ACC112 (cell line): ENCODE data around the gene LRRC3C.
"Not testable (repeated sequence)": the region's sequence is repeated elsewhere in the genome, so short reads cannot be mapped to it uniquely, and the experiment has no call there.

Experiments
- H2AFZ ChIP-seq: fragments of 200-600 bp; sonication (generic); one replicate; pipeline ENCODE4 v1.6.0; 2017; ENCODE audit warnings: antibody characterized with exemption, low read length; ENCODE audit not compliant: unreplicated experiment
- H3K27ac ChIP-seq: fragments of 200-600 bp; sonication (generic); 2 replicates; pipeline ENCODE4 v1.5.1; 2014; ENCODE audit warnings: low read depth, mild to moderate bottlenecking, antibody characterized with exemption, low read length, moderate library complexity
- H3K27me3 ChIP-seq: fragments of 200-600 bp; sonication (generic); 2 replicates; pipeline ENCODE4 v1.6.1; 2014; ENCODE audit warnings: mild to moderate bottlenecking, antibody characterized with exemption, low read length, moderate library complexity, mixed read lengths; ENCODE audit not compliant: insufficient read depth
- H3K36me3 ChIP-seq: fragments of 200-600 bp; sonication (generic); 2 replicates; pipeline ENCODE4 v1.6.1; 2016; ENCODE audit warnings: mild to moderate bottlenecking, antibody characterized with exemption, low read length, moderate library complexity, mixed read lengths; ENCODE audit not compliant: insufficient read depth
- H3K4me1 ChIP-seq: fragments of 200-600 bp; sonication (generic); one replicate; pipeline ENCODE4 v1.6.1; 2016; ENCODE audit warnings: low read length, mixed read lengths; ENCODE audit not compliant: insufficient read depth, unreplicated experiment, control insufficient read depth
- H3K4me3 ChIP-seq: fragments of 200-600 bp; sonication (generic); 2 replicates; pipeline ENCODE4 v1.5.1; 2014; ENCODE audit warnings: mild to moderate bottlenecking, low read depth, low read length
- H3K79me2 ChIP-seq: fragments of 200-600 bp; sonication (generic); one replicate; pipeline ENCODE4 v1.6.0; 2016; ENCODE audit warnings: low read length; ENCODE audit not compliant: control insufficient read depth, unreplicated experiment, insufficient read depth

LRRC3C gene

DNA sequence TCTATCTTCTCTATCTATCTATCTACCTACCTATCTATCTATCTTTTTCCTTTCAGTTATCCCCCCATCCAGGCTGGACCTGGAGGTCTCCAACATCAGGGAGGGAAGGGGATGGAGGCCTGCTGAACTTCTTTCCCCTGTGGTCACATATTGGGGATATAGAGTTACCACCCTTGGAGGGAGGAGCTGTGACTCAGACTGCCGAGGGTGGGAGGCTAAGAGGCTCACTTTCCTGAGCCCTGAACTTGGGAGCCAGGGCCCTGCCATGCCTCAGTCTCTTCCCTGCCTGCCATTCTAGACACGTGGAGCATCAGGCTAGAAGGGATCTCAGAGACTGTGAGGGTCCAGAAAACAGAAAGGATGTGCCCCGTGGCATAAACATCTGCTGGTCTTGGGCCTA lies 8.4 kb downstream of the LRRC3C start:
- Histone ChIP-seq H3K27ac (no peak overlapping the region), H3K79me2 (no peaks in the 10 kb centered on the region), H2AFZ (peak overlapping the region; percentile 68), H3K4me3 (no peak overlapping the region), H3K36me3 (no peaks in the 10 kb centered on the region), H3K4me1 (peaks cover 20% of the 10 kb centered on the region), H3K27me3 (no peaks in the 10 kb centered on the region)

DNA sequence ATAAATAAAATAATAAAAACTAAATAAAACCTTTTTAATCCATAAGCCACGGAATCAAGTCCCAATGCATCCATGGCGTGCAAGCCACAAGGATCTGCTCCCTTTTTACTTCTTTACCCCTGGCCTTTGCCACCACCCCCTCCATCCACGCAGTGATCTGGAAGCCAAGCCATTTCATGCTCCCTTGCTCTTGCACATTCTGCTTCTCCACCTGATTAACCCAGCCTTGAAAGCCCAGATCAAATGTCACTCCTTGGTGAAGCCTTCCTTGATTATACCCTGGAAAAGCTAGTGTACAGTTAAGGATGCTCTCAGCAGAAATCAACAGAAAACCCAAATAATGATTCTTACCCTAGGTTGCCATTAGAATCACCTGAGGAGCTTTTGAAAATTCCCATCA lies 9.9 kb downstream of the LRRC3C start:
- H3K4me3 ChIP-seq, result no peak overlapping the region
- no peaks in the 10 kb centered on the region for H3K36me3 ChIP-seq
- no peaks in the 10 kb centered on the region for H3K79me2 ChIP-seq
- no peak overlapping the region for H2AFZ ChIP-seq
- no peaks in the 10 kb centered on the region for H3K27me3 ChIP-seq
- no peak overlapping the region for H3K27ac ChIP-seq
- peaks cover 20% of the 10 kb centered on the region for H3K4me1 ChIP-seq

DNA sequence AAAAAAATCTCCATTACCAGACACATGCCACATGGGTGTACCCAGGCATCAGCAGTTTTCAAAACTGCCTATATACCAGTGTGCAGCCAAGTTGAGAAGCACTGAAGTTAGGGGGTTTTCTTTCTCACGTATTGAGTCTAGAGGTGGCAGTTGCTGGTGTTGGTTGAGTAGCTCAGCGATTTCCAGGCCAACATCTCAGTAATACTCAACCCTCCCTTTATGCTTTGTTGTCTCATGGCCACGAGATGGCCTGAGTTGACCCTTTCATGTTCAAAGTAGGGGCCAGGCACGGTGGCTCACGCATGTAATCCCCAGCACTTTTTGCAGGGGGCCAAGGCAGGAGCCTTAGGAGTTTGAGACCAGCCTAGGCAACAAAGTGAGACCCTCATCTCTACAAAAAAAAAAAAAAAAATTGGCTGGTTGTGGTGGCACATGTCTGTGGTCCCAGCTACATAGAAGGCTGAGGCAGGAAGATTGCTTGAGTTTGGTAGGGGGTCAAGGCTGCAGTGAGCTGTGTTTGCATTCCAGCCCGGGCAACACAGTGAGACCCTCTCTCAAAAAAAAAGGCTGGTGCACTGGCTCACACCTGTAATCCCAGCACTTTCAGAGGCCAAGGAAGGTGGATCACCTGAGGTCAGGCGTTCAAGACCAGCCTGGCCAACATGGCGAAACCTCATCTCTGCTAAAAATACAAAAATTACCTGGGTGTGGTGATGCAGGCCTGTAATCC lies 10.8 kb downstream of the LRRC3C start:
- Histone ChIP-seq H3K27me3 (no peaks in the 10 kb centered on the region), H3K79me2 (no peaks in the 10 kb centered on the region), H3K36me3 (no peaks in the 10 kb centered on the region), H3K4me3 (no peak overlapping the region), H3K4me1 (peaks cover 20% of the 10 kb centered on the region), H2AFZ (no peak overlapping the region), H3K27ac (no peak overlapping the region)

DNA sequence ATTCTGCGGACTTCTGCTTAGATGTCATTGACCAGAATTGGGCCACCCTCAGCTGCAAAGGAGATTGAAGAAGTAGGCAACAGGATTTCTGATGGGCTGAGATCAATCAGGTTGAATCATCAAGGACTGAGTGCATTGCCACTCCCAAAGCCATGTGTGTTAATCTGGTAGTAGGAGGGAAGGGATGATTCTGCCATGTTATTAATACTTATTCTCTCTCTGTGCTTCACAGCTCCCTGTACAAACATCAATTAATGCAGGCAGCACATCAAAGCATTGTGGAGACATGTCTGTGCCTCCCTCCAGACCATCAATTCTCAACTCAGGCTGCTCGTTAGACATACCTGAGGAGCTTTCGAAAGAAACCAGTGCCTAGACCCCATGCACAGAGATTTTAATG lies 11.6 kb downstream of the LRRC3C start:
- Histone ChIP-seq H3K27me3 (no peaks in the 10 kb centered on the region), H3K4me3 (no peak overlapping the region), H2AFZ (no peak overlapping the region), H3K4me1 (peaks cover 20% of the 10 kb centered on the region), H3K79me2 (no peaks in the 10 kb centered on the region), H3K27ac (no peak overlapping the region; the same call in 1 of the 2 replicates), H3K36me3 (no peaks in the 10 kb centered on the region)

DNA sequence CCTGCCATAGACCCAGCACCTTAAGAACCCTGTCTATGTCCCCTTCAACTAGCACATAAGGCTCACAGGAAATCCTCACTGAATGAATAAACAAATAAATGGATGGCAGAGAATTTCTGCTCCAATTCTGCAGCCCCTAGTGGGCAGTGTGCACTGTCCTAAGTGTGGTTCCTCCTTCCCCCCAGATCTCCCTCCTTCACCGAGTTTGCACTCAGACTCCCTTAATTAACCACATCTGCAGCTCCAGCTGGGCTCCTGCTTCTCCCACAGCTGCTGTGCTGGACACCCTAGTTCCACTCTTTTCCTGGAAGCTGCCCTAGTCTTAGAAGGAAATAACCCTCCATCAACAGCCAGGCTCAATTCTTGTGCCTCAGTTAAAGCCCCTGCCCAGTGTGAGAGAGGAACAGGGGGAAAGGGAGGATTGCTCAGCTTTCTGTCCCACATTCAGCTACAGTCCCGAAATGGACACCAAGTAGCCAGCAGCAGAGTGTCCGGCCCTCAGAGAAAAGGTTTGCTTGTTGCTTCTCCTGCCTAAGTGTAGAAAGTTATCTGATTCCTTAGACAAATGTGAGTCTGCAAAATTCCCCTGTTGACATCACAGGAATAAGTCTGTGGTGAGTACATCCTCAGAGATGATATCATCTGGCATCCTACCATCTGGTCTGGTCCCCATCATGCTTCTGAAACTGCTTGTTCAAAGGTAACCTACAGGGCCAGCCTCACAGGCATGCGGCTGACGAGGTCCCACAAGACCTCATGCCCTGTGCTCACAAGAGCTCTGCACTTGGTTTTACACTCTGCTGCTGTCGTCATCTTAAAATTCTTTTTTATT lies 12.3 kb downstream of the LRRC3C start:
- H3K4me3 ChIP-seq, result peak overlapping the region; percentile 8; the same call in 1 of the 2 replicates

DNA sequence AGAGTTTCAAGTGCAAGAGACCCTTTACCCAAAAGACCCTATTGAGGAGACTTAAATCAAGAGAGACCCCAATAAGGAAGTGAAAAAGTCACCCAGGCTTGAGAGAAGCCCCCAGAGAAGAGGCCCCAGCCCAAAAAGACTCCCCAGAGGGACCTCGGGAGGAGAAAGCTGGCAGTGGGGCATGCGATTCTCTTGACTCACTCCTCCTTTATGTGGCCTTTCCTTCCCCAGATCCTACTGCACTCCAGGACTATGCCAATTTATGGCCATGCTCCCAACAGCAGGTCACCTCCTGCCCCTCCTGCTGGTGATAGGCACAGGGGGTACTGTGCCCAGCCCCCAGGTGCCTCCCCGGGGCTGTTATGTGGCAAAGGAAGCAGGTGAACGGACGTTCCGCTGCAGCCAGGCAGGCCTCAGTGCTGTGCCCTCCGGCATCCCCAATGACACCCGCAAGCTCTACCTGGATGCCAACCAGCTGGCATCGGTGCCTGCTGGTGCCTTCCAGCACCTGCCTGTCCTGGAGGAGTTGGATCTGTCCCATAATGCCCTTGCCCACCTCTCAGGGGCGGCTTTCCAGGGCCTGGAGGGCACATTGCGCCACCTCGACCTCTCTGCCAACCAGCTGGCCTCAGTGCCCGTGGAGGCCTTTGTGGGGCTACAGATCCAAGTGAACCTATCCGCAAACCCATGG lies 16.3 kb downstream of the LRRC3C start:
- Histone ChIP-seq H3K4me3 (no peak overlapping the region), H3K27me3 (no peaks in the 10 kb centered on the region), H3K4me1 (peaks cover 12% of the 10 kb centered on the region), H3K79me2 (no peaks in the 10 kb centered on the region), H3K27ac (no peak overlapping the region), H3K36me3 (no peaks in the 10 kb centered on the region), H2AFZ (no peak overlapping the region)

More for the DNA sequence above, 12.3 kb downstream of the LRRC3C start:
- Histone ChIP-seq H3K27me3 (no peaks in the 10 kb centered on the region), H2AFZ (peak overlapping the region; percentile 52), H3K36me3 (no peaks in the 10 kb centered on the region), H3K27ac (peak overlapping the region; percentile 75), H3K79me2 (no peaks in the 10 kb centered on the region), H3K4me1 (peaks cover 20% of the 10 kb centered on the region)

DNA sequence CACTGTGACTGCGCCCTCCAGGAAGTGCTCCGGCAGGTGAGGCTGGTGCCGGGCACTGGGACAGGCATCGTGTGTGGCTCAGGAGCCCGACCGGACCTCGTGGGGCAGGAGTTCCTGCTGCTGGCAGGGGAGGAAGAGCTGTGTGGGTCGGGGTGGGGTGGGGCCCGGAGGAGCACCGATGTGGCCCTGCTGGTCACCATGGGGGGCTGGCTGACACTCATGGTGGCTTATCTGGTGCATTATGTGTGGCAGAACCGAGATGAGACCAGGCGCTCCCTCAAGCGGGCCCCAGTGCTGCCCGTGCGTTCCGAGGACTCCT lies 16.8 kb downstream of the LRRC3C start:
- Histone ChIP-seq H2AFZ (no peak overlapping the region), H3K4me3 (no peak overlapping the region), H3K27me3 (no peaks in the 10 kb centered on the region), H3K4me1 (peaks cover 7% of the 10 kb centered on the region), H3K79me2 (no peaks in the 10 kb centered on the region), H3K36me3 (no peaks in the 10 kb centered on the region), H3K27ac (no peak overlapping the region)

DNA sequence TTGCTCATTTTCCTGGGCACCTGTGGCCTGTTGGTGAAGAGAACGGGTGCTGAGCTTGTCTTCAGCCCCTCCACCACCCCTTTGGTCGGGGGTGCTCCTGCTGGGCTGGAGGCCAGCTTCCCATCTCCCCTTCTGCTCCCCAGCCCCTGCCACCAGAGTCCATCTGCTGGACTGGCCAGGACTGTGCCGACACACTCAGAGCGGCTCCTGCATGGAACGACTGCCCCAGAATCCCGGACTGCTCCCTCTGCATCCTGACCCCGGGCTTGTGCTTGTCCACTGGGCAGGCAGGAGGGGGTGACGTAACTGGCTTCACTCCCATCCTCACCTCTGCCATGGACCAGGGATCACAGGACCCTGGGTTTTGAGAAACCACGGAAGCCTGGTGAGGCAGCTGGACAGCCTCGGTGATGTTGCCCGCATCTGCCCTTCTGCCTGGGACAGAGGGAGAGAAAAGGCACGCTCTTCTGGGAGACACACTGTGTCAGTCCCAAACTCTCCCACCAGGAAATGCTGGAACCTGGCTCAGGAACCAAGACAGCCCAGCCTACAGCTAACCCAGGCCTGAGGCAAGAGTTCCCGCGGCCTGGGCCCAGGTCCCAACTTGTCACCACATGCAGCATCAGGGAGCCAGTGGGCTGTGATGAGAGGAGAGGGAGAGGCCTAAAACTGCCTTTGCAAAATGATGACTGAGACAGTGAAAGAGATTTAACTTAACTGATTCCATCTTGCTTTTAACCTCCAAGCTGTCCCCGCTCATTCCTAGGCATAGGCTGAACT lies 19.2 kb downstream of the LRRC3C start:
- no peaks in the 10 kb centered on the region for H3K4me1 ChIP-seq
- H2AFZ ChIP-seq, result no peak overlapping the region
- no peak overlapping the region for H3K4me3 ChIP-seq
- no peaks in the 10 kb centered on the region for H3K36me3 ChIP-seq
- H3K79me2 ChIP-seq, result no peaks in the 10 kb centered on the region
- no peaks in the 10 kb centered on the region for H3K27me3 ChIP-seq
- H3K27ac ChIP-seq, result no peak overlapping the region

DNA sequence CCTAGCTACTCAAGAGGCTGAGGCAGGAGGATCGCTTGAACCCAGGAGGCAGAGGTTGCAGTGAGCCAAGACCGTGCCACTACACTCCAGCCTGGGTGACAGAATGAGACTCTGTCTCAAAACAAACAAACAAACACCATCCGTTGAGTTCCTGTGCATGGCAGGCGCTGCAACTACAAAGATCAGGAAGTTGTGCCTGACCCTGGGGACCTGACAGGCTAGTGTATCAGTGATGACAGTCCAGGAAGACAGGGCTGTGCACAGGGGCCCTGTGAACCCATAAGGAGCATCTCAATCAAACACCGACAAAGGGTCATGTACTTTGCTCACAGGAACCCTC lies 20.9 kb downstream of the LRRC3C start:
- H3K79me2 ChIP-seq, H3K36me3 ChIP-seq, H3K27ac ChIP-seq, H3K4me3 ChIP-seq, H3K27me3 ChIP-seq, H2AFZ ChIP-seq, H3K4me1 ChIP-seq: not testable (repeated sequence)

DNA sequence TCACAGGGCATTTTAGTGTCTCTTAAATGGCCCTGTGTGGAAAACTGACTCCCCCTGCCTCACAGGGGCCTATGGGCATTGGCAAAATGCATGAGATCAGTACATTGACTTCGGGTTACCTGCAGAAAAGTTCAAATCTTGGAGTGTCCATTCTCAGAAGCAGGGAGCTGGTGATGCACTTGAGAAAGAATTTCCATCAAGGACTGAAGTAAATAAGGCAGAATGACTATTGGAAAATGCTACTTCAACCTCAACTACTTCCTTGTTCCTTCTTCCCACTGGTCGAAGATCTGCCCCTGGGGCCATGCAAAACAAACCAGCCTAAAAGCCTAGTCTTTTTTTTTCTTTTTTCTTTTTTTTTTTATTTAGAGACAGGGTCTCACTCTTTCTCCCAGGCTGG lies 21.5 kb downstream of the LRRC3C start:
- no peaks in the 10 kb centered on the region for H3K27me3 ChIP-seq
- H3K27ac ChIP-seq, result no peak overlapping the region
- no peaks in the 10 kb centered on the region for H3K79me2 ChIP-seq
- no peak overlapping the region for H2AFZ ChIP-seq
- H3K36me3 ChIP-seq, result no peaks in the 10 kb centered on the region
- no peak overlapping the region for H3K4me3 ChIP-seq
- peaks cover 5% of the 10 kb centered on the region for H3K4me1 ChIP-seq
